ENCODE results near the gene SF3B5.

SF3B5 gene

GRCh38 chr6:144095134-144096002 lies at the start of gene SF3B5:
Gene SF3B5 (minus strand): TSS chr6:144095573. CDS start chr6:144095497, 76 bp downstream.
- Histone ChIP-seq H3K27ac (peak within 1 kb of the TSS; percentile 43; the same call in 1 of the 2 replicates), H3K9me3 (ENCODE audit: low read depth, low read length) (no peaks in the 10 kb centered on the region), H3K9ac (ENCODE audit: insufficient read length) (peak within 1 kb of the TSS; percentile 90), H3K4me3 (peak within 1 kb of the TSS; percentile 95), H3K36me3 (ENCODE audit: insufficient read depth, low read length) (no peaks in the 10 kb centered on the region)
- DNase-seq (ENCODE audit: low read depth, low spot score): peak; percentile 97
- TF ChIP-seq EZH2 (IDR thresholded peaks at IDR 0.05) (no peak), POLR2AphosphoS5 (IDR thresholded peaks at IDR 0.05; ENCODE audit: borderline replicate concordance, low read depth, low read length) (peak; percentile 96), FOXP2 (optimal IDR thresholded peaks at IDR 0.05; ENCODE audit: control extremely low read depth, extremely low read length, insufficient read depth) (peak; percentile 83)

GRCh38 chr6:144144996-144145395 lies 49.6 kb upstream of the SF3B5 start:
- Histone ChIP-seq H3K36me3 (ENCODE audit: insufficient read depth, low read length) (no peaks in the 10 kb centered on the region), H3K9me3 (ENCODE audit: low read depth, low read length) (no peaks in the 10 kb centered on the region), H3K27ac (no peak overlapping the region), H3K9ac (ENCODE audit: insufficient read length) (no peak overlapping the region), H3K4me3 (no peak overlapping the region)
- DNase-seq (ENCODE audit: low read depth, low spot score): no peak
- no peak for TF ChIP-seq EZH2 (IDR thresholded peaks at IDR 0.05)
- no peak for TF ChIP-seq POLR2AphosphoS5 (IDR thresholded peaks at IDR 0.05; ENCODE audit: borderline replicate concordance, low read depth, low read length)
- TF ChIP-seq FOXP2 (optimal IDR thresholded peaks at IDR 0.05; ENCODE audit: control extremely low read depth, extremely low read length, insufficient read depth): no peak

GRCh38 chr6:144143878-144144277 lies 48.5 kb upstream of the SF3B5 start:
- Histone ChIP-seq H3K4me3 (no peak overlapping the region), H3K27ac (no peak overlapping the region), H3K9me3 (ENCODE audit: low read depth, low read length) (no peaks in the 10 kb centered on the region), H3K9ac (ENCODE audit: insufficient read length) (no peak overlapping the region), H3K36me3 (ENCODE audit: insufficient read depth, low read length) (no peaks in the 10 kb centered on the region)
- no peak for DNase-seq (ENCODE audit: low read depth, low spot score)
- no peak for TF ChIP-seq EZH2 (IDR thresholded peaks at IDR 0.05)
- TF ChIP-seq FOXP2 (optimal IDR thresholded peaks at IDR 0.05; ENCODE audit: control extremely low read depth, extremely low read length, insufficient read depth): no peak
- TF ChIP-seq POLR2AphosphoS5 (IDR thresholded peaks at IDR 0.05; ENCODE audit: borderline replicate concordance, low read depth, low read length): no peak

- DNase-seq (ENCODE audit: low read depth, low spot score): no peak
- TF ChIP-seq POLR2AphosphoS5 (IDR thresholded peaks at IDR 0.05; ENCODE audit: borderline replicate concordance, low read depth, low read length): no peak
- no peak for TF ChIP-seq EZH2 (IDR thresholded peaks at IDR 0.05)
- TF ChIP-seq FOXP2 (optimal IDR thresholded peaks at IDR 0.05; ENCODE audit: control extremely low read depth, extremely low read length, insufficient read depth): no peak
- Histone ChIP-seq H3K9ac (ENCODE audit: insufficient read length) (no peak overlapping the region), H3K9me3 (ENCODE audit: low read depth, low read length) (no peaks in the 10 kb centered on the region), H3K27ac (no peak overlapping the region), H3K36me3 (ENCODE audit: insufficient read depth, low read length) (no peaks in the 10 kb centered on the region), H3K4me3 (no peak overlapping the region)
These were observed 47.7 kb upstream of the SF3B5 start for GRCh38 chr6:144143106-144143505.

- no peak overlapping the region for H3K9ac ChIP-seq (ENCODE audit: insufficient read length)
These were observed 46.1 kb upstream of the SF3B5 start for GRCh38 chr6:144141470-144141869.

GRCh38 chr6:144140867-144141266 lies 45.5 kb upstream of the SF3B5 start:
- H3K9me3 ChIP-seq (ENCODE audit: low read depth, low read length): no peaks in the 10 kb centered on the region
- DNase-seq (ENCODE audit: low read depth, low spot score): no peak
- H3K4me3 ChIP-seq: no peak overlapping the region
- no peak for TF ChIP-seq FOXP2 (optimal IDR thresholded peaks at IDR 0.05; ENCODE audit: control extremely low read depth, extremely low read length, insufficient read depth)
- no peak for TF ChIP-seq POLR2AphosphoS5 (IDR thresholded peaks at IDR 0.05; ENCODE audit: borderline replicate concordance, low read depth, low read length)
- no peak for TF ChIP-seq EZH2 (IDR thresholded peaks at IDR 0.05)
- H3K36me3 ChIP-seq (ENCODE audit: insufficient read depth, low read length): no peaks in the 10 kb centered on the region
- H3K9ac ChIP-seq (ENCODE audit: insufficient read length): no peak overlapping the region
- no peak overlapping the region for H3K27ac ChIP-seq

More at GRCh38 chr6:144141470-144141869, 46.1 kb upstream of the SF3B5 start:
- no peaks in the 10 kb centered on the region for H3K36me3 ChIP-seq (ENCODE audit: insufficient read depth, low read length)
- TF ChIP-seq POLR2AphosphoS5 (IDR thresholded peaks at IDR 0.05; ENCODE audit: borderline replicate concordance, low read depth, low read length) (no peak), FOXP2 (optimal IDR thresholded peaks at IDR 0.05; ENCODE audit: control extremely low read depth, extremely low read length, insufficient read depth) (no peak), EZH2 (IDR thresholded peaks at IDR 0.05) (no peak)
- DNase-seq (ENCODE audit: low read depth, low spot score): no peak
- H3K27ac ChIP-seq: no peak overlapping the region
- H3K9me3 ChIP-seq (ENCODE audit: low read depth, low read length): no peaks in the 10 kb centered on the region
- H3K4me3 ChIP-seq: no peak overlapping the region

- DNase-seq (ENCODE audit: low read depth, low spot score): no peak
- H3K9ac ChIP-seq (ENCODE audit: insufficient read length): no peak overlapping the region
- H3K36me3 ChIP-seq (ENCODE audit: insufficient read depth, low read length): no peaks in the 10 kb centered on the region
- no peak overlapping the region for H3K4me3 ChIP-seq
- no peak overlapping the region for H3K27ac ChIP-seq
- no peaks in the 10 kb centered on the region for H3K9me3 ChIP-seq (ENCODE audit: low read depth, low read length)
- TF ChIP-seq FOXP2 (optimal IDR thresholded peaks at IDR 0.05; ENCODE audit: control extremely low read depth, extremely low read length, insufficient read depth): no peak
- no peak for TF ChIP-seq POLR2AphosphoS5 (IDR thresholded peaks at IDR 0.05; ENCODE audit: borderline replicate concordance, low read depth, low read length)
- no peak for TF ChIP-seq EZH2 (IDR thresholded peaks at IDR 0.05)
These were observed 44.4 kb upstream of the SF3B5 start for GRCh38 chr6:144139817-144140216.

GRCh38 chr6:144138542-144138941 lies 43.2 kb upstream of the SF3B5 start:
- H3K27ac ChIP-seq: no peak overlapping the region
- DNase-seq (ENCODE audit: low read depth, low spot score): no peak
- no peaks in the 10 kb centered on the region for H3K36me3 ChIP-seq (ENCODE audit: insufficient read depth, low read length)
- TF ChIP-seq POLR2AphosphoS5 (IDR thresholded peaks at IDR 0.05; ENCODE audit: borderline replicate concordance, low read depth, low read length) (no peak), FOXP2 (optimal IDR thresholded peaks at IDR 0.05; ENCODE audit: control extremely low read depth, extremely low read length, insufficient read depth) (no peak), EZH2 (IDR thresholded peaks at IDR 0.05) (no peak)
- H3K4me3 ChIP-seq: no peak overlapping the region
- no peaks in the 10 kb centered on the region for H3K9me3 ChIP-seq (ENCODE audit: low read depth, low read length)
- no peak overlapping the region for H3K9ac ChIP-seq (ENCODE audit: insufficient read length)
